SK-N-SH (cell line): ENCODE measurements around the gene ATP6AP1. TPM values are rescaled to one million over a fixed set of nuclear protein-coding genes. Genes with fewer than 3 reads are reported as not detected.
A peak's percentile ranks its signal among the peaks of the same experiment; 100 is the strongest.

Experiments
- CTCF ChIA-PET: fragments of 300-600, 350-600 bp; formaldehyde crosslinking; extraction: SDS; loops from one replicate; lab custom pipeline; 2021; lab: Yijun Ruan, JAX
- POLR2A ChIA-PET: fragments of 350-600 bp; sonication (Branson Sonifier 250); formaldehyde crosslinking; extraction: SDS; loops from one replicate; lab custom pipeline; 2020; ENCODE audit warnings: antibody characterized with exemption, inconsistent platforms; lab: Yijun Ruan, JAX
- DNase-seq: peaks from one replicate; pipeline ENCODE4 v3.0.0; 2012
- H2AFZ ChIP-seq: fragments of 200-600 bp; sonication (generic); 2 replicates; pipeline ENCODE4 v1.8.1; 2016; ENCODE audit warnings: antibody characterized with exemption, mild to moderate bottlenecking, low read depth
- H3F3A ChIP-seq: fragments of 200-600 bp; sonication (generic); replicated peaks from 2 replicates; pipeline ENCODE3; 2016; ENCODE audit warnings: antibody characterized with exemption, mild to moderate bottlenecking; ENCODE audit not compliant: insufficient read depth
- H3K27ac ChIP-seq, 2 experiments: fragments of 200-500 bp in 1 of 2; fragments of 200-600 bp in 1 of 2; sonication (Bioruptor generic) in 1 of 2; sonication (generic), shearing (Covaris generic) in 1 of 2; 2 replicates each; pipeline versions ENCODE4 v1.5.1 to v1.6.1; 2014 to 2016; ENCODE audit warnings: low read depth in 2 of 2, inconsistent platforms in 1 of 2, low read length in 1 of 2, mild to moderate bottlenecking in 1 of 2, mixed read lengths in 1 of 2
- H3K27me3 ChIP-seq: fragments of 200-600 bp; sonication (generic), shearing (Covaris generic); 2 replicates; pipeline ENCODE4 v1.6.1; 2016; ENCODE audit warnings: mixed run types; ENCODE audit not compliant: insufficient read depth
- H3K36me3 ChIP-seq, 2 experiments: fragments of 200-500 bp in 1 of 2; fragments of 200-600 bp in 1 of 2; sonication (Bioruptor generic) in 1 of 2; sonication (generic) in 1 of 2; replicated peaks in 1 of 2; 2 replicates each; pipeline versions ENCODE3 to v1.5.1; 2014 to 2016; ENCODE audit warnings: low read length in 1 of 2, mild to moderate bottlenecking in 1 of 2; ENCODE audit not compliant: insufficient read depth in 2 of 2, control insufficient read depth in 1 of 2
- H3K4me1 ChIP-seq, 2 experiments: fragments of 200-500 bp in 1 of 2; fragments of 200-600 bp in 1 of 2; sonication (Bioruptor generic) in 1 of 2; sonication (generic), shearing (Covaris generic) in 1 of 2; 2 replicates each; pipeline versions ENCODE4 v1.5.1 to v1.6.1; 2014 to 2016; ENCODE audit warnings: low read depth in 1 of 2, low read length in 1 of 2, mixed run types in 1 of 2; ENCODE audit not compliant: insufficient read depth in 2 of 2, control insufficient read depth in 1 of 2
- H3K4me2 ChIP-seq: fragments of 200-600 bp; sonication (generic), shearing (Covaris generic); 2 replicates; pipeline ENCODE4 v1.6.1; 2017; ENCODE audit warnings: mixed run types
- H3K4me3 ChIP-seq, 2 experiments: fragments of 200-500 bp in 1 of 2; fragments of 200-600 bp in 1 of 2; sonication (Bioruptor generic) in 1 of 2; sonication (generic), shearing (Covaris generic) in 1 of 2; 2 replicates each; pipeline versions ENCODE4 v1.5.1 to v1.8.1; 2014 to 2016; ENCODE audit warnings: low read depth in 2 of 2, inconsistent platforms in 1 of 2, low read length in 1 of 2, mild to moderate bottlenecking in 1 of 2, mixed read lengths in 1 of 2, moderate library complexity in 1 of 2
- H3K79me2 ChIP-seq: fragments of 200-600 bp; sonication (generic); 2 replicates; pipeline ENCODE4 v1.8.1; 2017; ENCODE audit warnings: mild to moderate bottlenecking; ENCODE audit not compliant: insufficient read depth
- H3K9ac ChIP-seq: fragments of 200-600 bp; sonication (generic); 2 replicates; pipeline ENCODE4 v1.6.1; 2017; ENCODE audit warnings: mixed run types
- H3K9me2 ChIP-seq: fragments of 200-600 bp; sonication (generic); 2 replicates; pipeline ENCODE4 v1.6.1; 2017; ENCODE audit warnings: mixed run types
- H3K9me3 ChIP-seq: fragments of 200-600 bp; sonication (generic); 2 replicates; pipeline ENCODE4 v1.6.1; 2017; ENCODE audit warnings: mixed run types, mild to moderate bottlenecking, moderate library complexity
- H4K20me1 ChIP-seq: fragments of 200-600 bp; sonication (generic); 2 replicates; pipeline ENCODE4 v1.6.1; 2017; ENCODE audit warnings: mild to moderate bottlenecking, mixed run types; ENCODE audit not compliant: insufficient read depth
- CHD2 ChIP-seq: fragments of 150-350 bp; IDR thresholded peaks from 2 replicates; pipeline ENCODE4 v1.6.1; 2018; ENCODE audit warnings: low read length; ENCODE audit not compliant: partially characterized antibody
- EP300 ChIP-seq, 2 experiments: IDR thresholded peaks; 2 replicates each; pipeline versions ENCODE4 v1.4.0 to v1.6.1; 2012; ENCODE audit warnings: borderline replicate concordance in 1 of 2, low read depth in 1 of 2, low read length in 1 of 2
- MXI1 ChIP-seq: IDR thresholded peaks from 2 replicates; pipeline ENCODE4 v1.6.1; 2012; ENCODE audit warnings: mild to moderate bottlenecking, low read depth, low read length, improper control_type of control experiment
- NRF1 ChIP-seq: IDR thresholded peaks from 2 replicates; pipeline ENCODE4 v1.6.1; 2012; ENCODE audit warnings: low read depth, mild to moderate bottlenecking, low read length
- POLR2AphosphoS5 ChIP-seq: IDR thresholded peaks from 2 replicates; pipeline ENCODE4 v1.6.1; 2012; ENCODE audit warnings: low read depth, low read length
- RFX5 ChIP-seq: IDR thresholded peaks from 2 replicates; pipeline ENCODE4 v1.6.1; 2012; ENCODE audit warnings: mild to moderate bottlenecking, improper control_type of control experiment, low read length
- SIN3A ChIP-seq: IDR thresholded peaks from 2 replicates; pipeline ENCODE4 v1.6.1; 2012; ENCODE audit warnings: low read depth, mild to moderate bottlenecking, low read length, moderate library complexity, borderline replicate concordance
- WGBS: methylation state at CpG from one replicate; pipeline ENCODE4 v1.1.6; 2017; ENCODE audit warnings: low lambda C conversion rate; 5-methylcytosine and 5-hydroxymethylcytosine counted together
- polyA plus RNA-seq, 3 experiments: library from polyadenylated mRNA; depleted of rRNA; stranded (reverse); fragments of >200 nt; gene quantifications; 2 replicates each; pipeline ENCODE4 v1.2.3, GENCODE V29; 2012
- TF ChIP-seq, protein P1 (sequence below): IDR thresholded peaks from 2 replicates; pipeline ENCODE4; 2012
- TF ChIP-seq, protein P2 (sequence below): IDR thresholded peaks from 2 replicates; pipeline ENCODE4 v1.4.0; 2012; ENCODE audit warnings: low read depth, borderline replicate concordance
- TF ChIP-seq, protein P3 (sequence below): IDR thresholded peaks from 2 replicates; pipeline ENCODE4 v1.4.0; 2012; ENCODE audit warnings: low read depth, borderline replicate concordance

Gene ATP6AP1
- polyA plus RNA-seq, 1 of the 3 experiments (the other 2 are of a cell fraction), result 102 TPM

DNA sequence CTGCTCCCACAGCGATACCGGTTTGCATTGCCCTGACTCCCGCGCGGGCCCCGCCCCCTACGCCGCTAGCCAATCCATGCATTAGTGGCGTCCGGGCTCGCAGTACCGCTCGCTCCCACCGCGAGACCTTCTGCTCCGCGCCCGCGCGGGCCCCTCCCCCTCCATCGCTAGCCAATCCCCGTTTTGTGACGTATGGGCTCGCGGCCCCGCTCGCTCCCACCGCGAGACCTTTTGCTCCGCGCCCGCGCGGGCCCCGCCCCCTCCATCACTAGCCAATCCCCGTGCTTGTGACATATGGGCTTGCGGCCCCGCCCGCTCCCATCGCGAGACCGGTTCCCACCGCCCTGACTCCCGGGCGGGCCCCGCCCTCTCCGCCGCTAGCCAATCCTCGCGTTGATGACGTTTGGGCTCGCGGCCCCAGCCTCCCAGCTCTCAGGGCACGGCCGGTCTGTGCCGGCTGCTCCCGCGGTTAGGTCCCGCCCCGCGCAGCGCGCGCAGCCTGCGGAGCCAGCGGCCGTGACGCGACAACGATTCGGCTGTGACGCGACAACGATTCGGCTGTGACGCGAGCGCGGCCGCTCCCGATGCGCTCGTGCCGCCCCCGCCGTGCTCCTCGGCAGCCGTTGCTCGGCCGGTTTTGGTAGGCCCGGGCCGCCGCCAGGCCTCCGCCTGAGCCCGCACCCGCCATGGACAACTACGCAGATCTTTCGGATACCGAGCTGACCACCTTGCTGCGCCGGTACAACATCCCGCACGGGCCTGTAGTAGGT is 49.5 kb upstream of the ATP6AP1 start, which contains the start of gene EMD:
TSS of gene EMD (plus strand) at position 497 of the 770 bp plus-strand sequence. CDS start at position 687, 190 bp downstream.
- POLR2A ChIA-PET, result interaction anchor here (0.6 to 0.7 kb wide), 2 partner anchors 67 to 360 kb away, joined by 3 read pairs; no protein-coding TSS in a partner anchor
- 0 out of 2 replicates have a peak within 1 kb of the TSS, but pooled peaks have one; percentile 29 for H2AFZ ChIP-seq
- H3K27me3 ChIP-seq, result no peaks in the 10 kb centered on the region; the same call in 1 of the 2 replicates
- peak within 1 kb of the TSS; percentile 61 to 73 for H3K4me3 ChIP-seq
- H3K9me3 ChIP-seq, result no peaks in the 10 kb centered on the region
- WGBS, result 59% methylated on average over 53 of the region's 103 CpGs
- peak within 1 kb of the TSS; percentile 81 for H3K4me2 ChIP-seq
- peaks cover 15% of the 10 kb centered on the region for H3F3A ChIP-seq
- H4K20me1 ChIP-seq, result no peaks in the 10 kb centered on the region
- peaks cover 0 to 14% of the 10 kb centered on the region in 2 experiments; a peak in 1 of 4 replicates for H3K4me1 ChIP-seq
- no peaks in the 10 kb centered on the region for H3K36me3 ChIP-seq
- peak within 1 kb of the TSS; percentile 97 for H3K9ac ChIP-seq
- peaks cover 35% of the 10 kb centered on the region for H3K79me2 ChIP-seq
- peak; percentile 89 for DNase-seq
- TF ChIP-seq EP300 (IDR thresholded peaks at IDR 0.05; ENCODE audit: borderline replicate concordance in 1 of 2, low read depth in 1 of 2, low read length in 1 of 2) (no peak), NRF1 (peak; percentile 74), MXI1 (no peak), SIN3A (0 out of 2 replicates have a peak, but pooled peaks have one; percentile 12), RFX5 (peak; percentile 79), POLR2AphosphoS5 (peak; percentile 13; the same call in 1 of the 2 replicates), CHD2 (peak; percentile 98)
- TF ChIP-seq, protein P1, sequence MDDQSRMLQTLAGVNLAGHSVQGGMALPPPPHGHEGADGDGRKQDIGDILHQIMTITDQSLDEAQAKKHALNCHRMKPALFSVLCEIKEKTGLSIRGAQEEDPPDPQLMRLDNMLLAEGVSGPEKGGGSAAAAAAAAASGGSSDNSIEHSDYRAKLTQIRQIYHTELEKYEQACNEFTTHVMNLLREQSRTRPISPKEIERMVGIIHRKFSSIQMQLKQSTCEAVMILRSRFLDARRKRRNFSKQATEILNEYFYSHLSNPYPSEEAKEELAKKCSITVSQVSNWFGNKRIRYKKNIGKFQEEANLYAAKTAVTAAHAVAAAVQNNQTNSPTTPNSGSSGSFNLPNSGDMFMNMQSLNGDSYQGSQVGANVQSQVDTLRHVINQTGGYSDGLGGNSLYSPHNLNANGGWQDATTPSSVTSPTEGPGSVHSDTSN, result no peak
- TF ChIP-seq, protein P2, sequence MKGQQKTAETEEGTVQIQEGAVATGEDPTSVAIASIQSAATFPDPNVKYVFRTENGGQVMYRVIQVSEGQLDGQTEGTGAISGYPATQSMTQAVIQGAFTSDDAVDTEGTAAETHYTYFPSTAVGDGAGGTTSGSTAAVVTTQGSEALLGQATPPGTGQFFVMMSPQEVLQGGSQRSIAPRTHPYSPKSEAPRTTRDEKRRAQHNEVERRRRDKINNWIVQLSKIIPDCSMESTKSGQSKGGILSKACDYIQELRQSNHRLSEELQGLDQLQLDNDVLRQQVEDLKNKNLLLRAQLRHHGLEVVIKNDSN, result 0 out of 2 replicates have a peak, but pooled peaks have one; percentile 14
- TF ChIP-seq, protein P3, sequence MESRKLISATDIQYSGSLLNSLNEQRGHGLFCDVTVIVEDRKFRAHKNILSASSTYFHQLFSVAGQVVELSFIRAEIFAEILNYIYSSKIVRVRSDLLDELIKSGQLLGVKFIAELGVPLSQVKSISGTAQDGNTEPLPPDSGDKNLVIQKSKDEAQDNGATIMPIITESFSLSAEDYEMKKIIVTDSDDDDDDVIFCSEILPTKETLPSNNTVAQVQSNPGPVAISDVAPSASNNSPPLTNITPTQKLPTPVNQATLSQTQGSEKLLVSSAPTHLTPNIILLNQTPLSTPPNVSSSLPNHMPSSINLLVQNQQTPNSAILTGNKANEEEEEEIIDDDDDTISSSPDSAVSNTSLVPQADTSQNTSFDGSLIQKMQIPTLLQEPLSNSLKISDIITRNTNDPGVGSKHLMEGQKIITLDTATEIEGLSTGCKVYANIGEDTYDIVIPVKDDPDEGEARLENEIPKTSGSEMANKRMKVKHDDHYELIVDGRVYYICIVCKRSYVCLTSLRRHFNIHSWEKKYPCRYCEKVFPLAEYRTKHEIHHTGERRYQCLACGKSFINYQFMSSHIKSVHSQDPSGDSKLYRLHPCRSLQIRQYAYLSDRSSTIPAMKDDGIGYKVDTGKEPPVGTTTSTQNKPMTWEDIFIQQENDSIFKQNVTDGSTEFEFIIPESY, result peak; percentile 94
- CTCF ChIA-PET, result interaction anchor here (0.6 kb wide), 1 partner anchor 101 kb away, joined by 3 read pairs; no protein-coding TSS in a partner anchor
- H3K27ac ChIP-seq, result peak within 1 kb of the TSS; percentile 89 to 90
- H3K9me2 ChIP-seq, result no peaks in the 10 kb centered on the region
